GM12865 (cell line): Measurements from ENCODE around the gene UQCRQ.
"Not testable (repeated sequence)": the region's sequence is repeated elsewhere in the genome, so short reads cannot be mapped to it uniquely, and the experiment has no call there.

ENCODE experiments used
- DNase-seq: peaks from one replicate; pipeline ENCODE4 v3.0.0; 2010; ENCODE audit warnings: low read depth
- H3K4me3 ChIP-seq: 2 replicates; pipeline ENCODE4 v1.5.1; 2011; ENCODE audit warnings: mild to moderate bottlenecking, low read depth, low read length, control low read depth
- CTCF ChIP-seq: IDR thresholded peaks from 2 replicates; pipeline ENCODE4 v1.5.1; 2011; ENCODE audit warnings: low read length, control low read depth, low read depth, inconsistent platforms; ENCODE audit not compliant: insufficient read depth; ENCODE audit errors: missing control alignments

Gene UQCRQ

GRCh38 chr5:132854301-132854700 lies 12.1 kb upstream of the UQCRQ start:
- TF ChIP-seq CTCF, result no peak
- no peak overlapping the region for H3K4me3 ChIP-seq
- DNase-seq, result no peak

GRCh38 chr5:132854992-132855391 lies 11.4 kb upstream of the UQCRQ start:
- not testable (repeated sequence) for DNase-seq, H3K4me3 ChIP-seq

GRCh38 chr5:132856011-132856410 lies 10.4 kb upstream of the UQCRQ start:
- DNase-seq, result no peak
- TF ChIP-seq CTCF, result no peak
- no peak overlapping the region for H3K4me3 ChIP-seq

GRCh38 chr5:132859889-132860437 lies 6.5 kb upstream of the UQCRQ start:
- TF ChIP-seq CTCF, result no peak
- no peak overlapping the region for H3K4me3 ChIP-seq
- no peak for DNase-seq

GRCh38 chr5:132860742-132861141 lies 5.7 kb upstream of the UQCRQ start:
- no peak for TF ChIP-seq CTCF
- no peak overlapping the region for H3K4me3 ChIP-seq
- DNase-seq, result no peak

- DNase-seq, result no peak
- H3K4me3 ChIP-seq, result peak overlapping the region; percentile 79
- TF ChIP-seq CTCF, result no peak
Measured at GRCh38 chr5:132865668-132866341, 637 bp upstream of the UQCRQ start.

- TF ChIP-seq CTCF, result no peak
- H3K4me3 ChIP-seq, result peak overlapping the region; percentile 79
- DNase-seq, result peak; percentile 42
Measured at GRCh38 chr5:132867046-132867451, 607 bp downstream of the UQCRQ start.
